Measurements from ENCODE around the gene FRS2. TPM values are rescaled to one million over a fixed set of nuclear protein-coding genes. Genes with fewer than 3 reads are reported as not detected.

Gene FRS2
- total and polyA plus RNA-seq, 9 of the 15 experiments (the other 6 are each of a cell fraction or from before 2014, with no cell fraction given): 1.0 to 9.1 (median 6.0) TPM

- TF ChIP-seq NCOA6 (IDR thresholded peaks at IDR 0.05): no peak
- TF ChIP-seq, protein P1, sequence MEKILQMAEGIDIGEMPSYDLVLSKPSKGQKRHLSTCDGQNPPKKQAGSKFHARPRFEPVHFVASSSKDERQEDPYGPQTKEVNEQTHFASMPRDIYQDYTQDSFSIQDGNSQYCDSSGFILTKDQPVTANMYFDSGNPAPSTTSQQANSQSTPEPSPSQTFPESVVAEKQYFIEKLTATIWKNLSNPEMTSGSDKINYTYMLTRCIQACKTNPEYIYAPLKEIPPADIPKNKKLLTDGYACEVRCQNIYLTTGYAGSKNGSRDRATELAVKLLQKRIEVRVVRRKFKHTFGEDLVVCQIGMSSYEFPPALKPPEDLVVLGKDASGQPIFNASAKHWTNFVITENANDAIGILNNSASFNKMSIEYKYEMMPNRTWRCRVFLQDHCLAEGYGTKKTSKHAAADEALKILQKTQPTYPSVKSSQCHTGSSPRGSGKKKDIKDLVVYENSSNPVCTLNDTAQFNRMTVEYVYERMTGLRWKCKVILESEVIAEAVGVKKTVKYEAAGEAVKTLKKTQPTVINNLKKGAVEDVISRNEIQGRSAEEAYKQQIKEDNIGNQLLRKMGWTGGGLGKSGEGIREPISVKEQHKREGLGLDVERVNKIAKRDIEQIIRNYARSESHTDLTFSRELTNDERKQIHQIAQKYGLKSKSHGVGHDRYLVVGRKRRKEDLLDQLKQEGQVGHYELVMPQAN (IDR thresholded peaks at IDR 0.05; ENCODE audit: borderline replicate concordance): no peak
Measured at GRCh38 chr12:69616025-69616424, 145.8 kb downstream of the FRS2 start (continued).

GRCh38 chr12:69619050-69619449 lies 148.9 kb downstream of the FRS2 start:
- no peak overlapping the region for H2AFZ ChIP-seq (ENCODE audit: low read depth, low read length)
- 41% methylated on average over 6 of the region's 6 CpGs for WGBS (ENCODE audit: insufficient coverage, low coverage, missing lambda C conversion rate)
- BruUV-seq (replicated peaks): no TSS peak
- no peak overlapping the region for H3K9ac ChIP-seq (ENCODE audit: insufficient read depth in 1 of 2, low read depth in 2 of 2, low read length in 2 of 2)
- H3K79me2 ChIP-seq (ENCODE audit: control insufficient read depth, insufficient read depth, low read length): no peaks in the 10 kb centered on the region
- peaks cover 11 to 17% of the 10 kb centered on the region in 2 experiments for H3K4me1 ChIP-seq (replicated peaks in 1 of 2; ENCODE audit: control insufficient read depth in 2 of 2, insufficient read depth in 2 of 2, low read length in 2 of 2)
- ChIA-PET POLR2A (interaction anchor here (0.5 kb wide), 1 partner anchor 1798 kb away, joined by 3 read pairs; no protein-coding TSS in a partner anchor), CTCF (ENCODE audit: low intra/inter-chr PET ratio) (no interaction called here)
- H3K36me3 ChIP-seq (ENCODE audit: control insufficient read depth, insufficient read depth, low read length): no peaks in the 10 kb centered on the region
- DNase-seq (ENCODE audit: extremely low read depth in 1 of 4, low spot score in 3 of 4) (no peak), FAIRE-seq (no peak), ATAC-seq (no peak)
- H3K27me3 ChIP-seq (ENCODE audit: control insufficient read depth in 2 of 2, insufficient read depth in 2 of 2, low read length in 2 of 2): no peaks in the 10 kb centered on the region; a peak in 1 of 5 replicates
- H3K4me2 ChIP-seq (ENCODE audit: insufficient read depth, low read length): no peak overlapping the region
- H3K4me3 ChIP-seq: no peak overlapping the region
- H3K27ac ChIP-seq (ENCODE audit: extremely low read depth, low read depth, low read length): no peak overlapping the region
- intact Hi-C loops (cut with micrococcal nuclease) (no loop called here), in situ Hi-C loops (cut with MboI) (no loop called here)
- H3K9me1 ChIP-seq (ENCODE audit: control insufficient read depth, insufficient read depth, low read length): no peaks in the 10 kb centered on the region
- H3K9me3 ChIP-seq (replicated peaks; ENCODE audit: control insufficient read depth, insufficient read depth, low read depth, low read length): no peaks in the 10 kb centered on the region
- 0 out of 2 replicates have a peak, but pooled peaks cover 5% of the 10 kb centered on the region for H4K20me1 ChIP-seq (replicated peaks; ENCODE audit: control insufficient read depth, insufficient read depth, low read length)
- TF ChIP-seq ILF3 (IDR thresholded peaks at IDR 0.05; ENCODE audit: borderline replicate concordance) (no peak), TSC22D4 (tag; IDR thresholded peaks at IDR 0.05) (no peak), POLR2A (conservative IDR thresholded peaks at IDR 0.05) (no peak), HDAC3 (IDR thresholded peaks at IDR 0.05; ENCODE audit: borderline replicate concordance, partially characterized antibody) (no peak), PURB (CRISPR knock-in tag; IDR thresholded peaks at IDR 0.05; ENCODE audit: low read depth) (no peak), ZNF165 (CRISPR knock-in tag; IDR thresholded peaks at IDR 0.05; ENCODE audit: borderline replicate concordance) (no peak), KLF1 (tag; IDR thresholded peaks at IDR 0.05) (no peak), ZNF143 (CRISPR knock-in tag; IDR thresholded peaks at IDR 0.05) (no peak), SETDB1 (IDR thresholded peaks at IDR 0.05; ENCODE audit: low read length) (no peak)
- TF ChIP-seq, protein P2, sequence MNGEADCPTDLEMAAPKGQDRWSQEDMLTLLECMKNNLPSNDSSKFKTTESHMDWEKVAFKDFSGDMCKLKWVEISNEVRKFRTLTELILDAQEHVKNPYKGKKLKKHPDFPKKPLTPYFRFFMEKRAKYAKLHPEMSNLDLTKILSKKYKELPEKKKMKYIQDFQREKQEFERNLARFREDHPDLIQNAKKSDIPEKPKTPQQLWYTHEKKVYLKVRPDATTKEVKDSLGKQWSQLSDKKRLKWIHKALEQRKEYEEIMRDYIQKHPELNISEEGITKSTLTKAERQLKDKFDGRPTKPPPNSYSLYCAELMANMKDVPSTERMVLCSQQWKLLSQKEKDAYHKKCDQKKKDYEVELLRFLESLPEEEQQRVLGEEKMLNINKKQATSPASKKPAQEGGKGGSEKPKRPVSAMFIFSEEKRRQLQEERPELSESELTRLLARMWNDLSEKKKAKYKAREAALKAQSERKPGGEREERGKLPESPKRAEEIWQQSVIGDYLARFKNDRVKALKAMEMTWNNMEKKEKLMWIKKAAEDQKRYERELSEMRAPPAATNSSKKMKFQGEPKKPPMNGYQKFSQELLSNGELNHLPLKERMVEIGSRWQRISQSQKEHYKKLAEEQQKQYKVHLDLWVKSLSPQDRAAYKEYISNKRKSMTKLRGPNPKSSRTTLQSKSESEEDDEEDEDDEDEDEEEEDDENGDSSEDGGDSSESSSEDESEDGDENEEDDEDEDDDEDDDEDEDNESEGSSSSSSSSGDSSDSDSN (IDR thresholded peaks at IDR 0.05; ENCODE audit: borderline replicate concordance in 1 of 2, low read depth in 2 of 2, low read length in 2 of 2): no peak

All from K562 (cell line).